ENCODE measurements around the gene NDRG4.

The NDRG4 gene

DNA sequence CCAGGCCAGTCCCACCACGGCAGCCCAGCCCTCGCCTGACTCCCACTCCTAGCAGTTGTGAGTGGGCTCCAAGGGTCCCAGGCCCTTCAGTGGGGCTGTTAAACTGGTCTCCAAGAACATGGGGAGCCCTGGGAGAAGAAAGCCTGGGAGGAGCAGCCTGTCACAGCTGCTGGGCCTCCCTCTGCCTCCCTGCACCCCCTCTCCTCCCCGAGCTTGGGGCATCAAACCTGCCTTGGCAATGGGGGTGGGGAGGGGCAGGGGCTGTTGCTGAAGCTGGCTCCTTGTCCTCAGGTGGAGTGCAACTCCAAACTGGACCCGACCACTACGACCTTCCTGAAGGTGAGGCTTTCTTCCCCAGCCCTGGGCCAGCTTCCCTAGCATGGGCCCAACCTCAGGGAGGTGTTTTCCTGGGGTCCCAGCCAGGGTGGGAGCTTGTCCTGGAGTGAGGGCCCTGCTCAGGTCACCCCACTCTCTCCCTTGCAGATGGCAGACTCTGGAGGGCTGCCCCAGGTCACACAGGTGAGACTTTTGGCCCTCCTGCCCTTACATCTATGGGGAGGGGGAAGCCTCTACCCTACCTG lies 8.8 kb downstream of the NDRG4 start:
- no peak for DNase-seq (ENCODE audit: low read depth in 3 of 3, low spot score in 1 of 3)

DNA sequence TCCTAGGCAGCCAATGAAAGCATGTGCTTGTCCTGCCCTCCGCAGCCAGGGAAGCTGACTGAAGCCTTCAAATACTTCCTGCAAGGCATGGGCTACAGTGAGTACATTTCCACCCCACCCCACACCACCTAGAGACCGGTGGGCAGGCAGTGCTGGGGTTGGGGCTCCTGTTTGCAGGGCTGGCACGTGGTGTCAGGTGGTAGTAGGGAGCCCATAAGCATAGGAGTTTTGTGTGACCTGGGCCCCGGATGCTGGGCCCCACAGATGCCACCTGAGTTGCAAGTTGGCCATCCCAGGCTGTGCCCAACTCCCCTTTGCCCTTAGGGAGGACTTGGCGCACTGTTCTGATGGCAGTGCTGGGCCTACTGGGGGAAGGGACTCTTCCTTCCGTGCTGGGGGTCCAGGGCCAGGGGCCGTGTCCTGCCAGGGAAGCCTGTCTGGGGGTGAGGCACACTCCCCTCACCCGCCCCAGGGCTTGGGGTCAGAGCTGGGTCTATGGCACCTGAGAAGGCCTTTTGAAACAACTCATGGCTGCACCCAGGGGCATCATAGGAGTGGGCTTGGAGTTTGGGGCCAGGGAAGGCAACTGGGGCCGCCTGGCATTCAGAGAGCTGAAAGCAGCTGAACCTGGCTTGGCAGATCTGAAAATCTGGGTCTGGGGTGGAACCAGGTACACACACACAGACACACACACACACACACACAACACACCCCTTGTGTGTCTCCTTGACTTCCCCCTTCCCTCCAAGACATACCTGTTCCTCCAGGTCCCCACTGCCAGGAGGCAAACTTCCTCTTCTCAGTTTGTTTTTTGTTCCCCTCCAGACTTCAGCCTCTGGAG lies 9.5 kb downstream of the NDRG4 start:
- DNase-seq (ENCODE audit: low read depth in 3 of 3, low spot score in 1 of 3): no peak

DNA sequence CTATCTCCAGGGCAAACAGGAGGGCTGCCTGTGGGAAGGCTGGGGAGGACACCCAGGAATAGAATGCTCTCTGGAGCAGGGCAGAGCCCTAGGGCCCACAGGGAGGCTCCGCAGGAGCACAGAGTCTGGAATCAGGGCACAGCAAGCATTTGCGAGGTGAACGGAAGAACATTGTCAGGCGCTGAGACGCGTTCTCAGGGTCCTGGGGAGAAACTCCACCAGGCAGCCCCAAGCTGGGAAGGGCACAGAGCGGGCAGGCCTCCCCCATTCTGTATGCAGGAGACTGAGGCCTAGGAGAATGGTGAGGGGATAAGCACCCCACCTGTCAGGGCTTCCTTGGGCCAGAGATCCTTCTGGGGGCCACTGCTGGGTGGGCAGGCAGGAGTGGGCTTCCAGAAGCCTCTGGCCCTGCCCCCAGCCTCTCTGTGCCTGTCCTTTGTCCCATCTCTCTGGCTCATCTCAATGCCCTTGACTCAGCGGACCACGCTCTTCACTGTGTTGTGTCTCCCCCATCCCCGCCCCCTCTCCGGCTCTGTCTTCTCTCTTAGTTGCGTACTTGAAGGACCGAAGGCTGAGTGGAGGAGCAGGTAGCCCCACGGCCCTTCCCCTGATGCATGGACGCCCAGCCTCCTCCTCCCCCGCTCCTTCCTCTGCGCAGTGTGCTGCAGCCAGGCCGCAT lies 10.3 kb downstream of the NDRG4 start:
- DNase-seq (ENCODE audit: low read depth in 3 of 3, low spot score in 1 of 3): no peak

DNA sequence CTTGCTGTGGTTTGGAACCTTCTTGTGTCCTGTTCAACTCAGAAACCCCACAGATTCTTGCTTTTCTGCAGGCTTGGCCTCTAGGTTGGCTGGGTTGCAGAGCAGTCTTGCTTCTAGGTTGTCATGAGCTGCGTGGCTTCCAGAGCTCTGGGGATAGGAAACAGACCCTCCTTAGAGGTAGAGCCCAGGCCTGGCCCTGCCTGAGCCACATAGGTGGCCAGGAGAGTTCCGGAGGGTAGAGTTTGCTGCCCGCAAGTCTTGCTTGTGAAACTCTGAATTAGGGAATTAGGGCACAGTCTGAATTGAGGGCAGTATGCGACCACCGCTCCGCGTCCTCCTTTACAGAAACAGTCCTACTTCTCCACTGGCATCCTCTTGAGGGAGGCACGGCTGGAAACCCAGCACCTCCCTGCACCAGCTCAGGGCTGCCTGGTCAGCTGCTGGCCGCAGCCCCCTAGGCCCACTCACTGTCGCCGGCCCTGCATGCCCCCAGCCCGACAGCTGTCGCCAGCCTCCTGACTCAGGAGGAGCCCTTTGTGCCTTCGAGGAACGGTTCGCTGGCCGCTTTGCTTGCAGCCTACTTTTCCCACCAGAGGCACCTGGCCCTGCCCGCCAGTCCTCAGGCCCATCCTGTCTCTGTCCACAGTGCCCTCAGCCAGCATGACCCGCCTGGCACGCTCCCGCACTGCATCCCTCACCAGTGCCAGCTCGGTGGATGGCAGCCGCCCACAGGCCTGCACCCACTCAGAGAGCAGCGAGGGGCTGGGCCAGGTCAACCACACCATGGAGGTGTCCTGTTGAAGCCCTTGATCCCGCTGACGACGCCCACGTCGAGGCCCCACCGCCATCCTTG lies 11.1 kb downstream of the NDRG4 start:
- no peak for DNase-seq (ENCODE audit: low read depth in 3 of 3, low spot score in 1 of 3)

DNA sequence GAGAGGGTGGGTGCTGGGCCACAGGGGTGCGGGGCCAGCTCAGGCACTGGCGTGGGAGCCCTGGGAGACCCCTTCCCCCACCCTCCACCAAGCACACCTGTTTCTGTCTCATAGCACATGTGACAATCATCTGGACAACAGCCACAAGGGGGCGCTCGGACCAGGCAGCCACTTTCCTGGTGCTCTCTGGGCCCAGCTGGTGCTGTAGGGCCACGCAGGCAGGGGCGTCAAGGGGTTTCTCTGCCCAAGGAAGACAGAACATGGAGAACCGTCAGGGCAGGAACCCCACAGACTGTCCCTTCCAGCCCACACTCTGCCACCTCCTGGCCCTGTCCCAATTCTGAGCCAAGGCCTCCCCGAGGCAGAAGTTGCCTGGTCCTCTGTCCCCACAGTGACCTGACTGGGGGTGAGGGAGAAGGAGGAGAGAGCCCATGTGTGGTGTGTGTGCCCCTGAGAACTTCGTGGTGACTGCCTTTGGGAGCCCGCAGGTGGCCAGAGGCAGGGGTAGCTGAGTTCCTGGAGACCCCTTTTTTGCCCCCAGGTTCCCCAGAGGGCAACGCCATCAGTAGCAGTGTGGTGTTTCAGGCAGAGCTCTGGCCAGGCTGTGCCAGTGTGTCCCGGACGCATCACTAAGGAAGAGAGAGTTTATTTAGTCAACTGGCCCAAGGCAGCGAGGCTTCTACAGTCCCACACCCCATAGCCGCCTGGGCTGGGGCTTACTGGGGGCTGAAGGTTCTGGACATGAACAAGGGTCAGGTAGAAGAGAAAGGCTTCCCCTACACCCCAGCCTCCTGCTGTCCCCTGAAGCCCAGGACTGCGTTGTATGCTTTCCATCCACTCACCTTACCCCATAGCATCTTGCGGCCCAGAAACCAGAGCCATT lies 12.2 kb downstream of the NDRG4 start:
- peak; percentile 64 to 88 (median 65) for DNase-seq (ENCODE audit: low read depth in 3 of 3, low spot score in 1 of 3)

DNA sequence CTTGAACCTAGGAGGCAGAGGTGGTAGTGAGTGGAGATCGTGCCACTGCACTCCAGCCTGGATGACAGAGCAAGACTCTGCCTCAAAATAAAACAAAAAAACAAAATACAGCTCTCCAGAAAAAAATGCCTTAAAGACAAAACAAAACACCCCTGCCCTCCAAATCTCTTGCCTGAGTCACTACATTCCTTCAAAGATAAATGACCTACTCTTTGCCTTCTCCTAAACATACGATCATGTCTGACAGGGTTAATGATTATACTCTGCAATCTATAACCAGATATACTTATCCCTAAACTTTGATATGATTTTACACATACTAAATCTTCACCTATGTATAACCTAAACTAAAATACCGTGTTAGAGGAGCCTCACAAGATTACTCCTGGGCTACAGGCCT lies 13.9 kb downstream of the NDRG4 start:
- no peak for DNase-seq (ENCODE audit: low read depth in 3 of 3, low spot score in 1 of 3)

DNA sequence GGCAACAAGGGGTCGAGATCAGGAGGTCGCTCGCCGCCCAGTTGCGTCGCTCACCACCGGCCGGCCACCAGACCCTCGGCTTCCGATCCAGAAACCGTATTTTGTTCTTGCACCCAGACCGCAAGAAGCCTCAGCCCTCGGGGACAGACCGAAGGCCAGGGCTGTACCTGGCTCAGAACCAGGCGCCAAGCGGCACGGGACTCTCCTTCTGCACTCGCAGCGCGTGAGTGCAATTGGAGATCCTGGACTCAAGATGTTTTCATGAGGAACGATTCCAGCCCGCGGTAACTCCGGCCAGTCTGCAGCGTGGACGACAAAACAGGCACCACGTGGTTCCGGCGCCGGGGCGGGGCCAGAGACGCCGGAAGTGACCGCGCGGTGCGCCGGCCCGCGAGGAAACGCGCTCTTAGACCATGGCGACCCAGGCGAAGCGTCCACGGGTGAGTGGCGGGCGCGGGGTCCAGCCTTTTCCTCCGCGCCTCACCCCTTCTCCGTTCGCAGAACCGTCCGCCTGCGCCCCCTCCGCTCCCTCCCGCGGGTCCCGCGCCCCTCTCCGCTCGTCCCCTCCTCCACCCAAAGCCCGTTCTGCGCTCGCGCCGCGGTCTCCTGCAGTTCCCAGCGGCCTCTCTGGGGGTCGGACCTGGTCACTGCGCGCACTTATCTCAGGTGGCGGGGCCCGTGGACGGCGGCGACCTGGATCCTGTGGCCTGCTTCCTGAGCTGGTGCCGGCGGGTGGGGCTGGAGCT lies 15.4 kb downstream of the NDRG4 start, which contains the start of gene SETD6:
SETD6 (plus strand) TSS at position 393 of the 746 bp plus-strand sequence; CDS start at position 414, 21 bp downstream.
- DNase-seq (ENCODE audit: low read depth in 3 of 3, low spot score in 1 of 3): peak in 2 of 3 donors; percentile 40 to 65

DNA sequence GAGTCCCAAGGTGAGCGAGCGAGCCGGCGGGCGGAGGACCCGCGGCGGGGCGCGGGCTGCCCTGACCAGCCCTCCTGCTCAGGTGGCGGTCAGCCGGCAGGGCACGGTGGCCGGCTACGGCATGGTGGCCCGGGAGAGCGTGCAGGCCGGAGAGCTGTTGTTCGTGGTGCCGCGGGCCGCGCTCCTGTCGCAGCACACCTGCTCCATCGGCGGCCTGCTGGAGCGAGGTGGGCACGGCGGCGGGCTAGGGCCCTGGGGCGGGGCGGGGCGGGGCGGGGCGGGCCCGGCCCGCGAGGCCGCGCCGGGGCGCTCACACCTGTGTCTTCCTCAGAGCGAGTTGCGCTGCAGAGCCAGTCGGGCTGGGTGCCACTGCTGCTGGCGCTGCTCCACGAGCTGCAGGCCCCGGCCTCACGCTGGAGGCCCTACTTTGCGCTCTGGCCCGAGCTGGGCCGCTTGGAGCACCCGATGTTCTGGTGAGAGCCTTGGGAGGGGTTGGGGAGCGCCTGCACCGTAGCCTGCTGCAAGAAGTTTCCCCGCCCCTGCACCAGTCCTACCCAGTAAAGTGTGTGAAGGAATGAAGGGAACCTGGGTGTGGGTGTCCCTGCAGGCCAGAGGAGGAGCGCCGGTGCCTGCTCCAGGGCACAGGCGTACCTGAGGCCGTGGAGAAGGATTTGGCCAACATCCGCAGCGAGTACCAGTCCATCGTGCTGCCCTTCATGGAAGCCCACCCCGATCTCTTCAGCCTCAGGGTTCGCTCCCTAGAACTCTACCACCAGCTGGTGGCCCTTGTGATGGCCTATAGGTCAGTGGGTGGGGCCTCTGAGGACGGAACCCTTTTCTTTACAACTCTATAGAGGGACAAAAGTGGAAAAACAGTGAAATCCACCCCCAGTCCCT lies 16.2 kb downstream of the NDRG4 start:
- no peak for DNase-seq (ENCODE audit: low read depth in 3 of 3, low spot score in 1 of 3)

DNA sequence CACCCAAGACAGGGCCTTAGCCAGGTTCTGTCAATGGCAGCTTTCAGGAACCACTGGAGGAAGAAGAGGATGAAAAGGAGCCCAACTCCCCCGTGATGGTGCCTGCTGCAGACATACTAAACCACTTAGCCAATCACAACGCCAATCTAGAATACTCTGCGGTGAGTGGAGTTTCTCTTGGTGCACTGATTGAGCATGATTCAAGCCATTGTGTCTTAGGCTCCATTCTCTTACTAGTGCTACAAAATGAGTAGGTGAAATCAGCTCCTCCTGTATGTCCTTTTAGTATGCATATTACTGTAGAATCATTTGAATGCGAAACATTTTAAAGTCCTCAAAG lies 16.8 kb downstream of the NDRG4 start:
- no peak for DNase-seq (ENCODE audit: low read depth in 3 of 3, low spot score in 1 of 3)

DNA sequence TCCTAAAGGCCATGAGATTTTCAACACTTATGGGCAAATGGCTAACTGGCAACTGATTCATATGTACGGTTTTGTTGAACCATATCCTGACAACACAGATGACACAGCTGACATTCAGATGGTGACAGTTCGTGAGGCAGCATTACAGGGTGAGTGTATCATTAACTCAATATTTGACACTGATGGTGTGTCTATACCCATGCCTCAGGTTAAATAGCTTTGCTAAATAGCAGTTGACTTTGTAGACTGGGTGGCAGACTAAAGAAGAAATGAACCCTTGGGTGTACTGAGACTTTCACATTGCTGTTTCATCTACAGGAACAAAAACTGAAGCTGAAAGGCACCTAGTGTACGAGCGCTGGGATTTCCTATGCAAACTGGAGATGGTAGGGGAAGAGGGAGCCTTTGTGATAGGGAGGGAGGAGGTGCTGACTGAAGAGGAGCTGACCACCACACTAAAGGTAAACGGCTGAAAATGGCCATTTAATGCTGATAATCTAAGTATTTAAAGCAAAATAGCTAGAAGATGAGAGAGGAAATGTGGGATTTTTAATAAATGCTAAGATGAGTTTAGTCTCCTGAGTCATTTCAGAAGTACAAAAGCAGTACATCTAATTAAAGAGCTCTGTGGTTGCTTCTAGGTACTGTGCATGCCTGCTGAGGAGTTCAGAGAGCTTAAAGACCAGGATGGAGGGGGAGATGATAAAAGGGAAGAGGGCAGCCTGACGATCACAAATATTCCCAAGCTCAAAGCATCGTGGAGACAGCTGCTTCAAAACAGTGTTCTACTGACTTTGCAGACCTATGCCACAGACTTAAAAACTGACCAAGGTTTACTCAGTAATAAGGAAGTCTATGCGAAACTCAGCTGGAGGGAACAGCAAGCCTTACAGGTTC lies 18.4 kb downstream of the NDRG4 start:
- no peak for DNase-seq (ENCODE audit: low read depth in 3 of 3, low spot score in 1 of 3)

DNA sequence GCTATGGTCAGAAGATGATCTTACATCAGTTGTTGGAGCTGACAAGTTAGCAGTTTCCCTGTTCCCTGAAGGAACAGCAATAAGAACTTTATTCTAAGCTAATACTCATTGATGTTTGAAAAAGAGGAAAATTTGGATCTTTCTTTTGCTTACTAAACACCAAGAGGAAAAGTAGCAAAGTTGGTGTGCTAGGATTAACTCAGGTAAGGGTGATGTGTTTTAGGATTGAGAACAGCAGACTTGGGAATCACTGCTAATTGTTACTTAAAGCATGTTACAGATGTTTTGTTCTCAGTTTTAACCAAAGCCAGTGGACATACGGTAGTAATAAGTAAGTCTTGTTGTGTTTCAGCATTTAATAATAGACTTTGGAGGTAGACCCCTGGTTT lies 19.0 kb downstream of the NDRG4 start:
- DNase-seq (ENCODE audit: low read depth in 3 of 3, low spot score in 1 of 3): no peak

DNA sequence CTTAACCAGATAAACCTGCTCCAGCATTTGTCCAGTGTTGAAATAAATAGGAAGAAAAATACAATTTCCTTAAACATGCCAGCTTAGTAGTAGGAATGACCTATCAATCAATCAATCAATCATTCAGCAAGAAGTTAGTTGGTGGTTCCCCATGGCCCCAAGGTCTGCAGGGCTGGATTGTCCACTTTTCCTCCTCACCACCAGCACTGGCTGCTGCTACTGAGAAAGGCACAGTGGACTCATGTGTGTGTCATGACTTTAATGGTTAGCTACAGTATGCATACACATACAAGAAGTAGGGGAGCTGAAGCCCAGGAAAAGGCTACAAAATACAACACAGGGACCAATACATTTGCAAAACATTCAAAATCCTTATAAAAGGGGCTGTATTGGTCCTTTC lies 19.8 kb downstream of the NDRG4 start:
- DNase-seq (ENCODE audit: low read depth in 3 of 3, low spot score in 1 of 3): no peak

DNA sequence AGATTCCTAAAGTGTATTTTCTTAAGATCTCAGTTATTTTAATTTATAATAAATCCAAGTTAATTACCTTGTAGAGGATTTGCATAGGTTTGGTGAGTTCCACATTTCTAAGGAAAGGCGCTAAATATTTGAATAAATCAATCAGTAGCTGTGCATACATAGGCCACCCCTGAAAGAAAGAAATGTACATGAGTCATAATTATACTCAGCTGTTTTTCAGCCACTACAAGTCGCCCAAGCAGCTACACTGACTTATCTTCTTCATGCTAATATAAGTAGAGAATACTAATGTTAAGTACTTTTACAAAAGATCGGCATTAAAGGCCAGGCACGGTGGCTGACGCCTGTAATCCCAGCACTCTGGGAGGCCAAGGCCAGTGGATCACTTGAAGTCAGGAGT lies 30.2 kb downstream of the NDRG4 start:
- DNase-seq (ENCODE audit: low read depth in 3 of 3, low spot score in 1 of 3): no peak

DNA sequence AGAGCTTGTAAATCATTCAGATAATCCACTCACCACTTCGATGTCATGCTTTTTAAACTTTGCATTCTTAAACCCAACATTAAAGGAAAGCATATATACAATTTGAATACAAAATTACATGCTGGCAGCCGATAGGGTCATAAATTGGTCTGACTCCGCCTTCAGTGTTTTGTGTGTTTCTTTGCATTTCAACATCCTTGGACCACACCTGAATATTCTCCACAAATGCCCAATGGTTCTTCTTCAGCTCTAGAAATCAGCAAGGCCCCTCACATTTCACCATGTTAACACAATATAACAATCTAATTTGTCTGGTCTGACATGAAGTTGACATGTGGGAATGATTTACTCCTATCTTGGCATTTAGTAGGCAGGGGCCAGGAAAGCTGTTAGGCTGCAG lies 32.5 kb downstream of the NDRG4 start:
- DNase-seq (ENCODE audit: low read depth in 3 of 3, low spot score in 1 of 3): no peak

DNA sequence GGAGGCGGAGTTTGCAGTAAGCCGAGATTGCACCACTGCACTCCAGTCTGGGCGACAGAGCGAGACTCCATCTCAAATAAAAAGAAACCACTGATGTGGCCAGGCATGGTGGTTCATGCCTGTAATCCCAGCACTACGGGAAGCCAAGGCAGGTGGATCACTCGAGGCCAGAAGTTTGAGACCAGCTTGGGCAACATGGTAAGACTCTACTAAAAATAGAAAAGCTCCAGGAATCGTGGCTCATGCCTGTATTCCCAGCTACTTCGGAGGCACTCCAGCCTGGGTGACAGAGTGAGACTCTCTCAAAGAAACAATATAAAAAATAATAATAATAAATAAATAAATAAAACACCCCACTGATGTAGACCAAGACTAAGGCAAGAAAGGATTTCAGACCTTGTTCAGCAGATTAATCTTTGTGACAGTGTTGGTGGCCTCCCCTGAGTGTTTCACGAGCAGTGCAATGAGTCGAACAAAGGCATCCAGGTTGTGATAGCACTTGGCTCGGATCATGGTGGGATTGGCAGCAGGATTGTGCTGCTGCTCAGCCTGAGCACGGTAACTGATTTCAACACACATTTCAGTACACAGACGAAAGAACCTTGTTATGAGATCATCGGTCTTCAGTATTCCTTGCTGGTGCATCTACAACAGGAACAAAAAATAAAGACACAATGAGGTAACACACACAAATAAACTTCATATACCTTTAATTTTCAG lies 34.0 kb downstream of the NDRG4 start:
- no peak for DNase-seq (ENCODE audit: low read depth in 3 of 3, low spot score in 1 of 3)

DNA sequence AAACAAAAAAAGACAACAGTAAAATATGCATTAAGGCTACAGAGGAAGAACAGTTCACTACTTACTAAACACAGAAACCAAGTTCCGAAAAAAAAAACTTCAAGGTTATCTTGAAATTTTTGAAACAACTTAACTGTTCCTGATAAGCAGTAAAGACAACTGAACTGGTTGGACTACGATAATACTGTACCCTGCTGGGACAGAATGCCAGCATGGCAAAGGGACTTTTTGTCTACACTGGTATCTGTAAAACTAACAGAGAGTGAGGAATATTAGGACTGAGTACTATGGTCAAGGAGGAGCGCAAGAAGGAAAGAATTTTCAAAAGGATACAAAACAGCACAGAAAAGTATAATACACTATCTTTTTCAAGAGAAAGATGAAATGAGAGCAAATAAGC lies 35.2 kb downstream of the NDRG4 start:
- DNase-seq (ENCODE audit: low read depth in 3 of 3, low spot score in 1 of 3): no peak

DNA sequence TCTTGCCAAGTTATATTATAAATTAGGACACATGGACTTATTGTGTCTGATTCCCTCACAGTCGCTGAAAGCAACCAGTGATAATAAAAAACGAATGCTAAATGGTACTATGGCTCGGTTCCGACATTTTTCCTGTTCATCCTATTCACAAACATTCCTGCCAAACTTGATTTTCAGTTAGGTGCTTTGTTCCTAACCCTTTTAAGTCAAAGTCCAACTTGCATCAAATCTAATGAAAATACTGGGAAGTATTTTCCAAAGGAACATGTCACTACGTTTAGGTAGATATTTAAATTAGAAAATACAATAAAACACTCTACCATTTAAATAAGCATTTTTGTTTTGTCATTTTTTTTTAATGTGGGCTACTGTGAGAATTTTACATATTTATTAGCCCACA lies 36.3 kb downstream of the NDRG4 start:
- DNase-seq (ENCODE audit: low read depth in 3 of 3, low spot score in 1 of 3): no peak

All from stimulated activated CD4-positive, alpha-beta T cell treated with anti-CD3 and anti-CD28 coated beads, TNF-alpha, amount 100 ng/mL, for 1 hour (primary cell).